ENCODE data around the gene EXD3.

DNA sequence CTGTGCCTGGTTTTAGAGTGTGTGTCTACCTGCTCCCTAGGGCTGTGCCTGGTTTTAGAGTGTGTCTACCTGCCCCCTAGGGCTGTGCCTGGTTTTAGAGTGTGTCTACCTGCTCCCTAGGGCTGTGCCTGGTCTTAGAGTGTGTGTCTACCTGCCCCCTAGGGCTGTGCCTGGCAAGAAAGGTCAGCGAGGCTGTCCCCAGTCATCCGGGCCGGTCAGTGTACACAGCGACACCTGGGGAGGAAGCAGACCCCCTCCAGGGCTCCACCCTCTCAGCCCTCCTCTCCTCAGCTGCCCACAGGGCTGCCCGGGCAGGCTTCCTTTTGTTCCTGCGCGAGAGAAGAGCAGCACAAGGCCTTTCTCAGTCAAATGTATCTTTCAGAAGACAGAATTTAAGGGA, 125.0 kb downstream of the EXD3 start:
- TF ChIP-seq, protein P1, sequence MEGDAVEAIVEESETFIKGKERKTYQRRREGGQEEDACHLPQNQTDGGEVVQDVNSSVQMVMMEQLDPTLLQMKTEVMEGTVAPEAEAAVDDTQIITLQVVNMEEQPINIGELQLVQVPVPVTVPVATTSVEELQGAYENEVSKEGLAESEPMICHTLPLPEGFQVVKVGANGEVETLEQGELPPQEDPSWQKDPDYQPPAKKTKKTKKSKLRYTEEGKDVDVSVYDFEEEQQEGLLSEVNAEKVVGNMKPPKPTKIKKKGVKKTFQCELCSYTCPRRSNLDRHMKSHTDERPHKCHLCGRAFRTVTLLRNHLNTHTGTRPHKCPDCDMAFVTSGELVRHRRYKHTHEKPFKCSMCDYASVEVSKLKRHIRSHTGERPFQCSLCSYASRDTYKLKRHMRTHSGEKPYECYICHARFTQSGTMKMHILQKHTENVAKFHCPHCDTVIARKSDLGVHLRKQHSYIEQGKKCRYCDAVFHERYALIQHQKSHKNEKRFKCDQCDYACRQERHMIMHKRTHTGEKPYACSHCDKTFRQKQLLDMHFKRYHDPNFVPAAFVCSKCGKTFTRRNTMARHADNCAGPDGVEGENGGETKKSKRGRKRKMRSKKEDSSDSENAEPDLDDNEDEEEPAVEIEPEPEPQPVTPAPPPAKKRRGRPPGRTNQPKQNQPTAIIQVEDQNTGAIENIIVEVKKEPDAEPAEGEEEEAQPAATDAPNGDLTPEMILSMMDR (IDR thresholded peaks at IDR 0.05) = no peak
- no peak for TF ChIP-seq POLR2A (IDR thresholded peaks at IDR 0.05)
- TF ChIP-seq POLR2AphosphoS5 (IDR thresholded peaks at IDR 0.05) = no peak

All from stomach (tissue), 4 donors.